Measurements from ENCODE around the gene NAP1L4. TPM values are rescaled to one million over a fixed set of nuclear protein-coding genes. Genes with fewer than 3 reads are reported as not detected.

NAP1L4 gene
- total RNA-seq, 1 experiment from 2014 or later = 184 TPM

- H3K27me3 ChIP-seq (replicated peaks; ENCODE audit: insufficient read depth, low read depth, low read length, poor library complexity) = no peaks in the 10 kb centered on the region
- H3K27ac ChIP-seq (ENCODE audit: low read depth, low read length, poor library complexity, severe bottlenecking) = no peak overlapping the region
- POLR2A ChIA-PET (ENCODE audit: low non-redundant PET) = no interaction called here
- H3K9me3 ChIP-seq (ENCODE audit: low read depth, low read length, poor library complexity, severe bottlenecking) = peaks cover 6% of the 10 kb centered on the region
- CTCF ChIA-PET = no interaction called here
- no peaks in the 10 kb centered on the region for H3K36me3 ChIP-seq (ENCODE audit: insufficient read depth, low read length, poor library complexity, severe bottlenecking)
- peaks cover 16% of the 10 kb centered on the region for H3K4me1 ChIP-seq (ENCODE audit: insufficient read depth, low read length, poor library complexity, severe bottlenecking)
- TF ChIP-seq EZH2 (IDR thresholded peaks at IDR 0.05; ENCODE audit: borderline replicate concordance, low read depth, low read length, poor library complexity, severe bottlenecking) (no peak), CTCF (conservative IDR thresholded peaks at IDR 0.05; ENCODE audit: low read depth, low read length) (no peak)
- no TSS peak for BruUV-seq (replicated peaks)
- intact Hi-C loops (cut with micrococcal nuclease; ENCODE audit: unreplicated experiment) = no loop called here
- H3K4me3 ChIP-seq (ENCODE audit: low read depth, low read length, poor library complexity, severe bottlenecking) = no peak overlapping the region
- no peak for DNase-seq (ENCODE audit: low spot score)
These were observed 59.3 kb downstream of the NAP1L4 start for GRCh38 chr11:2932850-2933251.

- Histone ChIP-seq H3K4me3 (ENCODE audit: low read depth, low read length, poor library complexity, severe bottlenecking) (no peak overlapping the region), H3K27me3 (replicated peaks; ENCODE audit: insufficient read depth, low read depth, low read length, poor library complexity) (no peaks in the 10 kb centered on the region), H3K36me3 (ENCODE audit: insufficient read depth, low read length, poor library complexity, severe bottlenecking) (no peaks in the 10 kb centered on the region), H3K4me1 (ENCODE audit: insufficient read depth, low read length, poor library complexity, severe bottlenecking) (peaks cover 16% of the 10 kb centered on the region), H3K27ac (ENCODE audit: low read depth, low read length, poor library complexity, severe bottlenecking) (no peak overlapping the region), H3K9me3 (ENCODE audit: low read depth, low read length, poor library complexity, severe bottlenecking) (no peaks in the 10 kb centered on the region)
- ChIA-PET CTCF (no interaction called here), POLR2A (ENCODE audit: low non-redundant PET) (no interaction called here)
- no peak for DNase-seq (ENCODE audit: low spot score)
- TF ChIP-seq EZH2 (IDR thresholded peaks at IDR 0.05; ENCODE audit: borderline replicate concordance, low read depth, low read length, poor library complexity, severe bottlenecking) (no peak), CTCF (conservative IDR thresholded peaks at IDR 0.05; ENCODE audit: low read depth, low read length) (no peak)
- BruUV-seq (replicated peaks) = no TSS peak
- intact Hi-C loops (cut with micrococcal nuclease; ENCODE audit: unreplicated experiment) = no loop called here
These were observed 60.1 kb downstream of the NAP1L4 start for GRCh38 chr11:2931771-2932738.

- H3K27ac ChIP-seq (ENCODE audit: low read depth, low read length, poor library complexity, severe bottlenecking) = no peak overlapping the region
- peaks cover 16% of the 10 kb centered on the region for H3K4me1 ChIP-seq (ENCODE audit: insufficient read depth, low read length, poor library complexity, severe bottlenecking)
- intact Hi-C loops (cut with micrococcal nuclease; ENCODE audit: unreplicated experiment) = no loop called here
- no peak overlapping the region for H3K4me3 ChIP-seq (ENCODE audit: low read depth, low read length, poor library complexity, severe bottlenecking)
- H3K36me3 ChIP-seq (ENCODE audit: insufficient read depth, low read length, poor library complexity, severe bottlenecking) = no peaks in the 10 kb centered on the region
- H3K9me3 ChIP-seq (ENCODE audit: low read depth, low read length, poor library complexity, severe bottlenecking) = no peaks in the 10 kb centered on the region
- TF ChIP-seq EZH2 (IDR thresholded peaks at IDR 0.05; ENCODE audit: borderline replicate concordance, low read depth, low read length, poor library complexity, severe bottlenecking) (no peak), CTCF (conservative IDR thresholded peaks at IDR 0.05; ENCODE audit: low read depth, low read length) (no peak)
- ChIA-PET POLR2A (ENCODE audit: low non-redundant PET) (no interaction called here), CTCF (no interaction called here)
- no peak for DNase-seq (ENCODE audit: low spot score)
- no peaks in the 10 kb centered on the region for H3K27me3 ChIP-seq (replicated peaks; ENCODE audit: insufficient read depth, low read depth, low read length, poor library complexity)
- BruUV-seq (replicated peaks) = no TSS peak
These were observed 60.7 kb downstream of the NAP1L4 start for GRCh38 chr11:2931420-2931746.
